ENCODE results near the gene DOCK2. TPM values are rescaled to one million over a fixed set of nuclear protein-coding genes. Genes with fewer than 3 reads are reported as not detected.

DOCK2 gene
- polyA plus RNA-seq, 2 of the 4 experiments (the other 2 are of a cell fraction) = 2.1 to 4.6 TPM

DNA sequence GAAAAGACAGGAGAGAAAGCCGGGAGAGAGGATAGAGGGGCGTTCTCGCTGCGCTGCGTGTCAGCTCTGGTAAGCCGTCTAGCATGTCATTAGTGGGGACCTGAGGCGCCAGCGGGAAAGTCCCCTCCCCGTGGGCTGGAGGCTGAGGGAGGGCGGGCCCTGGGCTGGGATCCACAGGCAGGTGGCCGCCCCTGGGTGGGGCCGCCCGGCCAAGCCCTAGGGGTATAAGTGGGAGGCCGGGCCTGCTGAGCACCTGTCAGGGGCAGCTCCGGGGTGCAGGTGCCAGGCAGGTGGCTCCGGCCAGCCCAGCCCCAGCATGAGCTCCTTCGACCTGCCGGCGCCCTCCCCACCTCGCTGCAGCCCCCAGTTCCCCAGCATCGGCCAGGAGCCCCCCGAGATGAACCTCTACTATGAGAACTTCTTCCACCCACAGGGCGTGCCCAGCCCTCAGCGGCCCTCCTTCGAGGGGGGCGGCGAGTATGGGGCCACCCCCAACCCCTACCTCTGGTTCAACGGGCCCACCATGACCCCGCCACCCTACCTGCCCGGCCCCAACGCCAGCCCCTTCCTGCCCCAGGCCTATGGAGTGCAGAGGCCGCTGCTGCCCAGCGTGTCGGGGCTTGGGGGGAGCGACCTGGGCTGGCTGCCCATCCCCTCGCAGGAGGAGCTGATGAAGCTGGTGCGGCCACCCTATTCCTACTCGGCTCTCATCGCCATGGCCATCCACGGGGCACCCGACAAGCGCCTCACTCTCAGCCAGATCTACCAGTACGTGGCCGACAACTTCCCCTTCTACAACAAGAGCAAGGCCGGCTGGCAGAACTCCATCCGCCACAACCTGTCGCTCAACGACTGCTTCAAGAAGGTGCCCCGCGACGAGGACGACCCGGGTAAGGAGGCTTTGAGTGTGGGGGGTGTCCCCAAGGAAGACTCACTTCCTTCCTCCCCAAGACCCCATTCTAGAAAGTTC lies 468.9 kb downstream of the DOCK2 start, which contains the start of gene FOXI1:
Gene FOXI1, plus strand, starts transcription at position 256 of the 970 bp plus-strand sequence. Its CDS starts 61 bp downstream, at position 317.
- Histone ChIP-seq H3K4me2 (no peak within 1 kb of the TSS), H3K27ac (peak within 1 kb of the TSS in 1 of 2 experiments; percentile 21; a peak in 1 of 6 replicates), H3K4me3 (no peak within 1 kb of the TSS), H3K9me3 (no peaks in the 10 kb centered on the region), H3K4me1 (no peaks in the 10 kb centered on the region; the same call in 2 of the 3 replicates)
- FAIRE-seq (no peak), DNase-seq (ENCODE audit: low read depth in 1 of 2, low spot score in 1 of 2) (no peak), ATAC-seq (no peak)
- ChIA-PET CTCF (interaction anchor here (1.0 to 33.1 kb wide), 3 partner anchors 20 to 105 kb away, joined by 3 to 691 read pairs (median 6); no protein-coding TSS in a partner anchor), POLR2A (no interaction called here)
- 88% methylated on average over 48 of the region's 53 CpGs for WGBS (ENCODE audit: missing lambda C conversion rate)
- TF ChIP-seq HOXA7 (CRISPR knock-in tag; IDR thresholded peaks at IDR 0.05) (no peak), REST (IDR thresholded peaks at IDR 0.05) (no peak), CBX2 (IDR thresholded peaks at IDR 0.05; ENCODE audit: borderline replicate concordance, low read depth) (no peak), KDM5A (IDR thresholded peaks at IDR 0.05) (no peak), KDM1A (IDR thresholded peaks at IDR 0.05; ENCODE audit: low read depth) (no peak), SMC3 (IDR thresholded peaks at IDR 0.05) (no peak), CHD4 (IDR thresholded peaks at IDR 0.05; ENCODE audit: borderline replicate concordance) (no peak), CTCF (IDR thresholded peaks at IDR 0.05) (no peak), POLR2AphosphoS2 (conservative IDR thresholded peaks at IDR 0.05; ENCODE audit: low read length) (no peak), TFCP2L1 (CRISPR knock-in tag; IDR thresholded peaks at IDR 0.05) (no peak), MAX (IDR thresholded peaks at IDR 0.05) (no peak), RARB (CRISPR knock-in tag; IDR thresholded peaks at IDR 0.05) (no peak)

DNA sequence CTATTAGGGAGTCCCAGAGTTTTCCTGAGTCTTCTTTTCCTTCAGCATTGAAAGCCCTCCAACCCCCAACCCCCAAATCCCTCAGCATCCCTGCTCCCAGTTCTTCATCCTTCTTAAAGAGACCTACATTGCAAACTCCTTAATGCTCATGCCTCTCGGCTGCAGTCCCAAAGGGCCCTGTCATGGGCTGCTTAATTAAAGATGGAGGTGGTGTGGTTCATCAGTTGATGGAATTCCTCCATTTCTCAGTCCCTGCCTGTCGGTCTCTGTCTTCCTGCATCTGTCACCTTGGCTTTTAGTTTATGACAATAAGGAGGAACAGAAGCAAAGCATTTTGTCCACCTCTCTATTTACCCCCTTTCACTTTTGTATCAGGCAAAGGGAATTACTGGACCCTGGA lies 470.6 kb downstream of the DOCK2 start:
- H3K4me2 ChIP-seq = no peak overlapping the region
- ChIA-PET CTCF (interaction anchor here (1.3 to 33.1 kb wide), 3 partner anchors 77 to 109 kb away, joined by 3 to 691 read pairs (median 6); no protein-coding TSS in a partner anchor), POLR2A (no interaction called here)
- 87% methylated on average over 2 of the region's 2 CpGs for WGBS (ENCODE audit: missing lambda C conversion rate)
- no peak for FAIRE-seq
- no peaks in the 10 kb centered on the region for H3K4me1 ChIP-seq
- H3K4me3 ChIP-seq = no peak overlapping the region
- H3K27ac ChIP-seq = no peak overlapping the region
- ATAC-seq = no peak
- DNase-seq (ENCODE audit: low read depth in 1 of 2, low spot score in 1 of 2) = no peak
- TF ChIP-seq SMC3 (IDR thresholded peaks at IDR 0.05) (no peak), USF2 (IDR thresholded peaks at IDR 0.05) (no peak), CTCF (IDR thresholded peaks at IDR 0.05) (no peak), REST (IDR thresholded peaks at IDR 0.05) (no peak), POLR2A (IDR thresholded peaks at IDR 0.05; ENCODE audit: low read length) (no peak), CHD2 (IDR thresholded peaks at IDR 0.05; ENCODE audit: low read length, partially characterized antibody) (no peak), HOXA7 (CRISPR knock-in tag; IDR thresholded peaks at IDR 0.05) (no peak)
- no peaks in the 10 kb centered on the region for H3K9me3 ChIP-seq

All from A549 (cell line).